Measurements from ENCODE around the gene LATS1. TPM values are rescaled to one million over a fixed set of nuclear protein-coding genes. Genes with fewer than 3 reads are reported as not detected.
"Not testable (repeated sequence)": the region's sequence is repeated elsewhere in the genome, so short reads cannot be mapped to it uniquely, and the experiment has no call there.

The LATS1 gene
- total and polyA plus RNA-seq, 10 of the 15 experiments (the other 5 are each of a cell fraction or from before 2014, with no cell fraction given): 2.1 to 15.6 (median 11.0) TPM

DNA sequence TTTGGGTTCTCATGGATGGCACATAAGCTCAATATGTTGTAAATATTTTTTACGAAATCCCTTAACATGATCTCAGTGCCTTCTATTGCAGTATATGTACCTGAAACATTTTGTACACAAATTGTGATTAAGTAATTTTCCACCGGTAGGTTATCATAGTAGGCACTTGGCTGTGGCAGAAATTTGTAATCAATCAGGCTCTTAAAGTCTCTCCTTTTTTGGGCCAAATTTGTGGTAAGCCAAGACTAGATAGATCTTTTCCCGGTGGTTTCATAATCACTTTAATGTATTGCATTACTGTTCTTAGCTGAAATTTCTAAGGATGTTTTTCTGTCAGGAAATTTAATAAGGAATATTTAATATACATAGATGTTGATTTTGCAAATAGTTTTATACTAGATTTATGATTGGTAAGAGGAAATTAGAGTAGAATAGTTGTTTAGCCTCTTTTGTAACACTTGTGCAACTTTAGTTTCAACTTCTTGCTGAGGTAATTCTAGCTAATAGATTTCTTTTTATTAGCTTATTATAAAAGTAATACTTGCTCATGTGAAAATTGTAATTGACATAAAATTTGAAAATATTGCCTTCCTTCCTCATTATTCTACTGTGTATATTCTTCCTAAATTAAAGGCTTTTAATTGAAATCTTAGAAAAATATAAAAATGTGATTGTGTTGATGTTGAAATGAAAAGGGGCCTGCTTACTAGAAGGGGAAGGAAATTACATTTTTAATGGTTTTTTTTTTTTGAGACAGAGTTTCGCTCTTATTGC, 34.9 kb upstream of the LATS1 start (continued):
- TF ChIP-seq, protein P1, sequence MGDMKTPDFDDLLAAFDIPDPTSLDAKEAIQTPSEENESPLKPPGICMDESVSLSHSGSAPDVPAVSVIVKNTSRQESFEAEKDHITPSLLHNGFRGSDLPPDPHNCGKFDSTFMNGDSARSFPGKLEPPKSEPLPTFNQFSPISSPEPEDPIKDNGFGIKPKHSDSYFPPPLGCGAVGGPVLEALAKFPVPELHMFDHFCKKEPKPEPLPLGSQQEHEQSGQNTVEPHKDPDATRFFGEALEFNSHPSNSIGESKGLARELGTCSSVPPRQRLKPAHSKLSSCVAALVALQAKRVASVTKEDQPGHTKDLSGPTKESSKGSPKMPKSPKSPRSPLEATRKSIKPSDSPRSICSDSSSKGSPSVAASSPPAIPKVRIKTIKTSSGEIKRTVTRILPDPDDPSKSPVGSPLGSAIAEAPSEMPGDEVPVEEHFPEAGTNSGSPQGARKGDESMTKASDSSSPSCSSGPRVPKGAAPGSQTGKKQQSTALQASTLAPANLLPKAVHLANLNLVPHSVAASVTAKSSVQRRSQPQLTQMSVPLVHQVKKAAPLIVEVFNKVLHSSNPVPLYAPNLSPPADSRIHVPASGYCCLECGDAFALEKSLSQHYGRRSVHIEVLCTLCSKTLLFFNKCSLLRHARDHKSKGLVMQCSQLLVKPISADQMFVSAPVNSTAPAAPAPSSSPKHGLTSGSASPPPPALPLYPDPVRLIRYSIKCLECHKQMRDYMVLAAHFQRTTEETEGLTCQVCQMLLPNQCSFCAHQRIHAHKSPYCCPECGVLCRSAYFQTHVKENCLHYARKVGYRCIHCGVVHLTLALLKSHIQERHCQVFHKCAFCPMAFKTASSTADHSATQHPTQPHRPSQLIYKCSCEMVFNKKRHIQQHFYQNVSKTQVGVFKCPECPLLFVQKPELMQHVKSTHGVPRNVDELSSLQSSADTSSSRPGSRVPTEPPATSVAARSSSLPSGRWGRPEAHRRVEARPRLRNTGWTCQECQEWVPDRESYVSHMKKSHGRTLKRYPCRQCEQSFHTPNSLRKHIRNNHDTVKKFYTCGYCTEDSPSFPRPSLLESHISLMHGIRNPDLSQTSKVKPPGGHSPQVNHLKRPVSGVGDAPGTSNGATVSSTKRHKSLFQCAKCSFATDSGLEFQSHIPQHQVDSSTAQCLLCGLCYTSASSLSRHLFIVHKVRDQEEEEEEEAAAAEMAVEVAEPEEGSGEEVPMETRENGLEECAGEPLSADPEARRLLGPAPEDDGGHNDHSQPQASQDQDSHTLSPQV (IDR thresholded peaks at IDR 0.05): no peak
- no peak for TF ChIP-seq WRNIP1 (IDR thresholded peaks at IDR 0.05; ENCODE audit: borderline replicate concordance, low read depth, low read length)
- no peak for TF ChIP-seq DPF2 (IDR thresholded peaks at IDR 0.05)
- TF ChIP-seq ZNF217 (IDR thresholded peaks at IDR 0.05): no peak
- TF ChIP-seq RB1 (IDR thresholded peaks at IDR 0.05; ENCODE audit: borderline replicate concordance): no peak
- TF ChIP-seq IKZF2 (IDR thresholded peaks at IDR 0.05): no peak
- TF ChIP-seq GABPA (IDR thresholded peaks at IDR 0.05; ENCODE audit: low read depth): no peak
- no peak for TF ChIP-seq KDM1A (IDR thresholded peaks at IDR 0.05; ENCODE audit: borderline replicate concordance)
- TF ChIP-seq SMAD5 (IDR thresholded peaks at IDR 0.05; ENCODE audit: low read depth): no peak
- TF ChIP-seq EGR1 (IDR thresholded peaks at IDR 0.05; ENCODE audit: borderline replicate concordance in 1 of 2, low read depth in 2 of 2, low read length in 2 of 2): no peak
- no peak for TF ChIP-seq SKIL (IDR thresholded peaks at IDR 0.05; ENCODE audit: low read depth, poor library complexity, severe bottlenecking)
- TF ChIP-seq, protein P2, sequence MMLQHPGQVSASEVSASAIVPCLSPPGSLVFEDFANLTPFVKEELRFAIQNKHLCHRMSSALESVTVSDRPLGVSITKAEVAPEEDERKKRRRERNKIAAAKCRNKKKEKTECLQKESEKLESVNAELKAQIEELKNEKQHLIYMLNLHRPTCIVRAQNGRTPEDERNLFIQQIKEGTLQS (IDR thresholded peaks at IDR 0.05; ENCODE audit: borderline replicate concordance, extremely low read depth, low read depth, low read length): no peak
- no peak for TF ChIP-seq POU2F2 (IDR thresholded peaks at IDR 0.05; ENCODE audit: borderline replicate concordance, low read depth, low read length)

DNA sequence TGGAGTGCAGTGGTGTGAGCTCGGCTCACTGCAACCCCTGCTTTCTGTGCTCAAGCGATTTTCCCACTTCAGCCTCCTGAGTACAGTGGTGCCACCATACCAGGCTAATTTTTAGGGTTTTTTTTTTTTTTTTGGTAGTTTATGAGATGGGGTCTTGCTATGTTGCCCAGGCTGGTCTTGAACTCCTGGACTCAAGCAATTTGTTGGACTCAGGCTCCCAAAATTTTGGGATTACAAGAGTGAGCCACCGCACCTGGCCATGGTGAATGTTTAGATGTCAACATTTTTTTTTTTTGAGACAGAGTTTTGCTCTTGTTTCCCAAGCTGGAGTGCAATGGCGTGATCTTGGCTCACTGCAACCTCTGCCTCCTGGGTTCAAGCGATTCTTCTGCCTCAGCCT, 34.0 kb upstream of the LATS1 start:
- intact Hi-C loops (cut with micrococcal nuclease; ENCODE audit: unreplicated experiment); H3K9ac ChIP-seq (ENCODE audit: control insufficient read depth, insufficient read depth, low read length); FAIRE-seq; H3K4me3 ChIP-seq; H2AFZ ChIP-seq (ENCODE audit: control insufficient read depth, low read depth, low read length); H4K20me1 ChIP-seq (ENCODE audit: control insufficient read depth, insufficient read depth); H3K9me3 ChIP-seq (replicated peaks; ENCODE audit: control insufficient read depth, insufficient read depth, low read length); in situ Hi-C loops (cut with MboI); H3K27me3 ChIP-seq (replicated peaks in 1 of 2; ENCODE audit: control insufficient read depth in 2 of 2, insufficient read depth in 2 of 2, low read length in 1 of 2); DNase-seq (ENCODE audit: low read depth, low spot score); BruUV-seq (replicated peaks); ATAC-seq; H3K27ac ChIP-seq (ENCODE audit: control insufficient read depth, insufficient read depth); H3K36me3 ChIP-seq (ENCODE audit: control insufficient read depth in 2 of 2, insufficient read depth in 2 of 2, low read length in 1 of 2): not testable (repeated sequence)
- ChIA-PET RAD21 (ENCODE audit: unreplicated experiment) (interaction anchor here (1.6 kb wide), 1 partner anchor 12 kb away, joined by 5 read pairs; no protein-coding TSS in a partner anchor), CTCF (interaction anchor here (1.3 to 1.7 kb wide), 2 partner anchors 9 to 206 kb away, joined by 3 to 4 read pairs; partner anchors contain the start of gene PPIL4), POLR2A (interaction anchor here (0.6 kb wide), 2 partner anchors 18 to 204 kb away, joined by 3 to 4 read pairs; no protein-coding TSS in a partner anchor), SMC1A (ENCODE audit: uncharacterized antibody, unreplicated experiment) (interaction anchor here (0.7 kb wide), 1 partner anchor 9 kb away, joined by 3 read pairs; no protein-coding TSS in a partner anchor)
- H3K4me2 ChIP-seq (ENCODE audit: control insufficient read depth, insufficient read depth): 0 out of 2 replicates have a peak overlapping the region, but pooled peaks have one; percentile 30
- WGBS (ENCODE audit: insufficient coverage, insufficient replicate concordance, low lambda C conversion rate, missing lambda C conversion rate): 92% methylated on average over 5 of the region's 5 CpGs
- H3K79me2 ChIP-seq (ENCODE audit: control insufficient read depth, insufficient read depth, low read length): peaks cover 49% of the 10 kb centered on the region
- H3K4me1 ChIP-seq (ENCODE audit: control insufficient read depth, insufficient read depth, low read length): peaks cover 16% of the 10 kb centered on the region

Measured in GM12878 (cell line).